GM12873 (cell line): ENCODE measurements around the gene SEPHS2.
A peak's percentile ranks its signal among the peaks of the same experiment; 100 is the strongest.

Source experiments
- CTCF ChIP-seq: IDR thresholded peaks from 2 replicates; pipeline ENCODE4 v1.5.1; 2012; ENCODE audit warnings: low read depth, mild to moderate bottlenecking, moderate library complexity, low read length, control low read depth; ENCODE audit not compliant: insufficient read depth; ENCODE audit errors: missing control alignments

SEPHS2 gene

GRCh38 chr16:30488764-30489605 is 43.3 kb upstream of the SEPHS2 start:
- no peak for TF ChIP-seq CTCF

- no peak for TF ChIP-seq CTCF
Observed at GRCh38 chr16:30485818-30486436, 40.3 kb upstream of the SEPHS2 start.

GRCh38 chr16:30484887-30485286 is 39.2 kb upstream of the SEPHS2 start:
- no peak for TF ChIP-seq CTCF

GRCh38 chr16:30482366-30482765 is 36.7 kb upstream of the SEPHS2 start:
- peak; percentile 37 for TF ChIP-seq CTCF

GRCh38 chr16:30481381-30481780 is 35.7 kb upstream of the SEPHS2 start:
- TF ChIP-seq CTCF = no peak

GRCh38 chr16:30478766-30479478 is 33.2 kb upstream of the SEPHS2 start:
- no peak for TF ChIP-seq CTCF

GRCh38 chr16:30476991-30477390 is 31.3 kb upstream of the SEPHS2 start:
- no peak for TF ChIP-seq CTCF
